ENCODE measurements around the gene RXFP3. TPM values are rescaled to one million over a fixed set of nuclear protein-coding genes. Genes with fewer than 3 reads are reported as not detected.
"Not testable (repeated sequence)": the region's sequence is repeated elsewhere in the genome, so short reads cannot be mapped to it uniquely, and the experiment has no call there.

The RXFP3 gene
- total RNA-seq, 1 donor from 2014 or later: not detected

GRCh38 chr5:33905381-33905780 is 30.8 kb upstream of the RXFP3 start:
- DNase-seq: no peak
- H3K9me3 ChIP-seq (replicated peaks): peaks cover 58% of the 10 kb centered on the region
- H3K4me1 ChIP-seq: no peaks in the 10 kb centered on the region
- intact Hi-C loops (cut with micrococcal nuclease): no loop called here
- H3K36me3 ChIP-seq: no peaks in the 10 kb centered on the region
- no peaks in the 10 kb centered on the region for H3K27me3 ChIP-seq (ENCODE audit: low read depth)
- no peak overlapping the region for H3K27ac ChIP-seq (replicated peaks)
- no peak for TF ChIP-seq CTCF (IDR thresholded peaks at IDR 0.05; ENCODE audit: borderline replicate concordance)
- no peak overlapping the region for H3K4me3 ChIP-seq

- H3K4me3 ChIP-seq; H3K4me1 ChIP-seq; H3K27me3 ChIP-seq (ENCODE audit: low read depth); H3K27ac ChIP-seq (replicated peaks); intact Hi-C loops (cut with micrococcal nuclease); DNase-seq; H3K36me3 ChIP-seq: not testable (repeated sequence)
- peaks cover 58% of the 10 kb centered on the region for H3K9me3 ChIP-seq (replicated peaks)
Measured at GRCh38 chr5:33906248-33906647, 29.9 kb upstream of the RXFP3 start.

GRCh38 chr5:33914844-33915243 is 21.3 kb upstream of the RXFP3 start:
- intact Hi-C loops (cut with micrococcal nuclease); DNase-seq; H3K27me3 ChIP-seq (ENCODE audit: low read depth); H3K4me3 ChIP-seq; H3K27ac ChIP-seq (replicated peaks); H3K4me1 ChIP-seq; H3K36me3 ChIP-seq: not testable (repeated sequence)
- H3K9me3 ChIP-seq (replicated peaks): peaks cover 58% of the 10 kb centered on the region

- intact Hi-C loops (cut with micrococcal nuclease): no loop called here
- no peak for TF ChIP-seq CTCF (IDR thresholded peaks at IDR 0.05; ENCODE audit: borderline replicate concordance)
- Histone ChIP-seq H3K9me3 (replicated peaks) (peaks cover 36% of the 10 kb centered on the region), H3K4me1 (no peaks in the 10 kb centered on the region), H3K27me3 (ENCODE audit: low read depth) (peaks cover 19% of the 10 kb centered on the region), H3K4me3 (no peak overlapping the region), H3K36me3 (no peaks in the 10 kb centered on the region), H3K27ac (replicated peaks) (no peak overlapping the region)
- DNase-seq: no peak
Measured at GRCh38 chr5:33921002-33921401, 15.2 kb upstream of the RXFP3 start.

- intact Hi-C loops (cut with micrococcal nuclease): no loop called here
- no peak overlapping the region for H3K27ac ChIP-seq (replicated peaks)
- no peaks in the 10 kb centered on the region for H3K9me3 ChIP-seq (replicated peaks)
- no peak for TF ChIP-seq CTCF (IDR thresholded peaks at IDR 0.05; ENCODE audit: borderline replicate concordance)
- no peaks in the 10 kb centered on the region for H3K36me3 ChIP-seq
- no peak for DNase-seq
- no peak overlapping the region for H3K4me3 ChIP-seq
- H3K4me1 ChIP-seq: no peaks in the 10 kb centered on the region
- peaks cover 16% of the 10 kb centered on the region for H3K27me3 ChIP-seq (ENCODE audit: low read depth)
Measured at GRCh38 chr5:33925278-33925677, 10.9 kb upstream of the RXFP3 start.

GRCh38 chr5:33927685-33928084 is 8.5 kb upstream of the RXFP3 start:
- Histone ChIP-seq H3K36me3 (no peaks in the 10 kb centered on the region), H3K4me1 (no peaks in the 10 kb centered on the region), H3K27ac (replicated peaks) (no peak overlapping the region), H3K9me3 (replicated peaks) (no peaks in the 10 kb centered on the region), H3K4me3 (no peak overlapping the region), H3K27me3 (ENCODE audit: low read depth) (peaks cover 17% of the 10 kb centered on the region)
- DNase-seq: no peak
- intact Hi-C loops (cut with micrococcal nuclease): no loop called here
- TF ChIP-seq CTCF (IDR thresholded peaks at IDR 0.05; ENCODE audit: borderline replicate concordance): no peak

GRCh38 chr5:33928283-33928682 is 7.9 kb upstream of the RXFP3 start:
- H3K4me1 ChIP-seq: no peaks in the 10 kb centered on the region
- no peak for DNase-seq
- no peak for TF ChIP-seq CTCF (IDR thresholded peaks at IDR 0.05; ENCODE audit: borderline replicate concordance)
- intact Hi-C loops (cut with micrococcal nuclease): no loop called here
- no peaks in the 10 kb centered on the region for H3K9me3 ChIP-seq (replicated peaks)
- no peak overlapping the region for H3K4me3 ChIP-seq
- H3K27me3 ChIP-seq (ENCODE audit: low read depth): peaks cover 17% of the 10 kb centered on the region
- no peak overlapping the region for H3K27ac ChIP-seq (replicated peaks)
- no peaks in the 10 kb centered on the region for H3K36me3 ChIP-seq

Data from left ventricle myocardium inferior (tissue), 1 donor.